A549 (cell line): ENCODE measurements around the gene QKI. TPM values are rescaled to one million over a fixed set of nuclear protein-coding genes. Genes with fewer than 3 reads are reported as not detected.

Source experiments
- ATAC-seq, 2 experiments: fragments of 200-7000 bp in 1 of 2; fragments of >200 bp in 1 of 2; cut with Nextera tagmentation in 1 of 2; cut with Tn5 transposase in 1 of 2; 3 replicates each; pipeline versions ENCODE4 v1.8.0 to v1.9.1; 2018 to 2020; ENCODE audit warnings: mild to moderate bottlenecking in 1 of 2, moderate library complexity in 1 of 2
- CTCF ChIA-PET: fragments of 300-600 bp; sonication (Branson Sonifier 250); formaldehyde crosslinking; extraction: SDS; loops from one replicate; lab custom pipeline; 2021; ENCODE audit warnings: antibody characterized with exemption, inconsistent platforms; lab: Yijun Ruan, JAX
- POLR2A ChIA-PET: fragments of 350-600 bp; formaldehyde crosslinking; extraction: SDS; loops from one replicate; lab custom pipeline; 2021; ENCODE audit warnings: antibody characterized with exemption, inconsistent platforms; lab: Yijun Ruan, JAX
- DNase-seq, 2 experiments: peaks; one replicate each; pipeline versions ENCODE4 v3.0.0 to v3.0.0-alpha.2; 2011 to 2016; ENCODE audit warnings: low read depth in 1 of 2, low spot score in 1 of 2
- FAIRE-seq: peaks from 2 replicates; lab custom pipeline; 2011; peaks lifted over from hg19 to GRCh38; lab: Jason Lieb, UNC
- H3K27ac ChIP-seq, 2 experiments: fragments of >200 bp; sonication (Bioruptor Twin); formaldehyde crosslinking; 3 replicates each; pipeline ENCODE4 v1.5.1; 2016 to 2017
- H3K4me1 ChIP-seq: fragments of >200 bp; sonication (Bioruptor Twin); formaldehyde crosslinking; 3 replicates; pipeline ENCODE4 v1.6.1; 2016
- H3K4me2 ChIP-seq: fragments of >200 bp; sonication (Bioruptor Twin); formaldehyde crosslinking; 3 replicates; pipeline ENCODE4 v1.6.1; 2016
- H3K4me3 ChIP-seq: fragments of >200 bp; sonication (Bioruptor Twin); formaldehyde crosslinking; 3 replicates; pipeline ENCODE4 v1.5.1; 2016
- H3K9me3 ChIP-seq: fragments of >200 bp; sonication (Bioruptor Twin); formaldehyde crosslinking; 3 replicates; pipeline ENCODE4 v1.6.1; 2016
- ATOH8 ChIP-seq: fragments of 250-450 bp; sonication (Bioruptor Pico); IDR thresholded peaks from 2 replicates; pipeline ENCODE4 v1.5.0; 2020; ENCODE audit warnings: low read depth, mild to moderate bottlenecking, moderate library complexity
- CBX2 ChIP-seq: fragments of 200-600 bp; sonication (generic); IDR thresholded peaks from 2 replicates; pipeline ENCODE4 v1.6.1; 2016; ENCODE audit warnings: low read depth, mild to moderate bottlenecking, borderline replicate concordance
- CEBPB ChIP-seq, 2 experiments: fragments of >200 bp in 1 of 2; sonication (Bioruptor Twin) in 1 of 2; formaldehyde crosslinking in 1 of 2; IDR thresholded peaks; 2 replicates each; pipeline ENCODE4 v1.6.1; 2012 to 2016
- CTCF ChIP-seq: fragments of >200 bp; sonication (Bioruptor Twin); formaldehyde crosslinking; IDR thresholded peaks from 3 replicates; pipeline ENCODE4 v1.5.1; 2016
- EHMT2 ChIP-seq: fragments of 200-600 bp; sonication (generic); IDR thresholded peaks from 2 replicates; pipeline ENCODE4 v1.6.1; 2016; ENCODE audit warnings: antibody characterized with exemption, low read depth, mild to moderate bottlenecking, moderate library complexity
- ESRRA ChIP-seq: fragments of 150-350 bp; IDR thresholded peaks from 2 replicates; pipeline ENCODE4 v1.6.1; 2014; ENCODE audit warnings: mild to moderate bottlenecking, low read length, borderline replicate concordance
- FOSB ChIP-seq: fragments of 250-450 bp; sonication (Bioruptor Pico); IDR thresholded peaks from 2 replicates; pipeline ENCODE4 v1.5.0; 2020; ENCODE audit warnings: mild to moderate bottlenecking, moderate library complexity
- FOXS1 ChIP-seq: fragments of 250-450 bp; sonication (Bioruptor Pico); IDR thresholded peaks from 2 replicates; pipeline ENCODE4 v1.5.0; 2020; ENCODE audit warnings: mild to moderate bottlenecking, moderate library complexity
- HES2 ChIP-seq: fragments of >200 bp; sonication (Bioruptor Twin); formaldehyde crosslinking; IDR thresholded peaks from 2 replicates; pipeline ENCODE4 v1.6.1; 2016
- HEYL ChIP-seq: fragments of 250-450 bp; sonication (Bioruptor Pico); IDR thresholded peaks from 2 replicates; pipeline ENCODE4 v1.8.0; 2021; ENCODE audit warnings: mild to moderate bottlenecking, moderate library complexity
- HOXA7 ChIP-seq: fragments of 250-450 bp; sonication (Bioruptor Pico); IDR thresholded peaks from 2 replicates; pipeline ENCODE4 v1.5.0; 2020; ENCODE audit warnings: mild to moderate bottlenecking, moderate library complexity
- HOXB13 ChIP-seq: fragments of 250-450 bp; sonication (Bioruptor Pico); IDR thresholded peaks from 2 replicates; pipeline ENCODE4 v1.5.0; 2020; ENCODE audit warnings: low read depth, mild to moderate bottlenecking, moderate library complexity
- JUNB ChIP-seq: fragments of >200 bp; sonication (Bioruptor Twin); formaldehyde crosslinking; IDR thresholded peaks from 2 replicates; pipeline ENCODE4 v1.6.1; 2016
- KDM5A ChIP-seq: fragments of 200-600 bp; sonication (generic); IDR thresholded peaks from 2 replicates; pipeline ENCODE4 v1.6.1; 2016; ENCODE audit warnings: antibody characterized with exemption, mild to moderate bottlenecking
- MYC ChIP-seq: IDR thresholded peaks from 2 replicates; pipeline ENCODE4 v1.6.1; 2012; ENCODE audit warnings: mild to moderate bottlenecking, inconsistent platforms, low read length, improper control_type of control experiment, borderline replicate concordance
- NFE2L2 ChIP-seq: fragments of 150-350 bp; conservative IDR thresholded peaks from 2 replicates; pipeline ENCODE4 v1.6.1; 2014; ENCODE audit warnings: low read length
- POLR2A ChIP-seq: IDR thresholded peaks from 2 replicates; pipeline ENCODE4 v1.6.1; 2012; ENCODE audit warnings: mild to moderate bottlenecking, low read length
- RARB ChIP-seq: fragments of 250-450 bp; sonication (Bioruptor Pico); IDR thresholded peaks from 2 replicates; pipeline ENCODE4 v1.8.0; 2021; ENCODE audit warnings: mild to moderate bottlenecking, moderate library complexity
- RCOR1 ChIP-seq: fragments of 150-350 bp; IDR thresholded peaks from 2 replicates; pipeline ENCODE4 v1.6.1; 2014; ENCODE audit warnings: antibody characterized with exemption, low read length, low read depth
- REST ChIP-seq: fragments of 200-600 bp; sonication (generic); IDR thresholded peaks from 2 replicates; pipeline ENCODE4 v1.6.1; 2016; ENCODE audit warnings: antibody characterized with exemption, mild to moderate bottlenecking, moderate library complexity
- RFX5 ChIP-seq: fragments of 450-650 bp; IDR thresholded peaks from 2 replicates; pipeline ENCODE4 v1.7.1; 2014; ENCODE audit warnings: antibody characterized with exemption, mild to moderate bottlenecking, moderate library complexity
- SMC3 ChIP-seq: fragments of >200 bp; sonication (Bioruptor Twin); formaldehyde crosslinking; IDR thresholded peaks from 3 replicates; pipeline ENCODE4 v1.6.1; 2018; ENCODE audit warnings: inconsistent platforms
- TP53 ChIP-seq: fragments of 250-450 bp; sonication (Bioruptor Pico); IDR thresholded peaks from 2 replicates; pipeline ENCODE4 v1.5.0; 2021; ENCODE audit warnings: mild to moderate bottlenecking, moderate library complexity
- WGBS: methylation state at CpG from one replicate; pipeline ENCODE4 v1.1.6; 2017; ENCODE audit errors: missing lambda C conversion rate; 5-methylcytosine and 5-hydroxymethylcytosine counted together
- polyA plus RNA-seq, 4 experiments: library from polyadenylated mRNA; depleted of rRNA in 3 of 4; stranded (reverse); fragments of >200 nt; fragmentation: RNase III in 1 of 4; extraction: RNeasy Plus Mini Kit Qiagen cat#74134 plus additional on column Dnase treatment in 1 of 4; gene quantifications; 2 replicates in 3 of 4; 3 replicates in 1 of 4; pipeline ENCODE4 v1.2.3, GENCODE V29; 2011 to 2017
- TF ChIP-seq, protein P1 (sequence below): IDR thresholded peaks from 2 replicates; pipeline ENCODE4 v1.6.1; 2012

Gene QKI
- polyA plus RNA-seq, 2 of the 4 experiments (the other 2 are of a cell fraction) = 71.9 to 98.2 TPM

DNA sequence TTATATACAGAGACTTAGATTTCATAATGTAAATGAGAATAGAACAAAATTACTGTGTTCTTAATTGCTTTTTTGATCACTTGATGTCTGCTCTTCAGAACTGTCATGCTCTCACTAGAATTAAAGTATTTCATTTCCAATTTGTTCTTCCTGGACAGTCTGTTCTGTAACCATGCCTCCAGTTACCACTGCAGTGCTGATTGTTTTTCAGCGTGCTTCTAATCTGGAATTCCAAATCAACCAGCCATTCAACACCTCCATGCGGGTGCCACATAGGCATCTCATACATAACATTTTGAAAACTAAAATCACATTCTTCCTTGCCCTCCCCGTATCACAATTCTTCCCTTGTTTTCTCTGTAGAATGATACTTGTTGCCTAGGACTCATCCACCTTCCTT lies 132.8 kb downstream of the QKI start:
- H3K4me1 ChIP-seq = no peaks in the 10 kb centered on the region
- 90% methylated on average over 3 of the region's 3 CpGs for WGBS
- no peak for DNase-seq
- no peak overlapping the region for H3K4me3 ChIP-seq
- FAIRE-seq = no peak
- ATAC-seq = no peak
- H3K4me2 ChIP-seq = no peak overlapping the region
- H3K9me3 ChIP-seq = no peaks in the 10 kb centered on the region
- ChIA-PET POLR2A (no interaction called here), CTCF (no interaction called here)
- H3K27ac ChIP-seq = no peak overlapping the region
- TF ChIP-seq MYC = no peak
- TF ChIP-seq EHMT2 = no peak
- no peak for TF ChIP-seq HES2
- no peak for TF ChIP-seq FOSB (CRISPR knock-in tag)
- no peak for TF ChIP-seq JUNB
- TF ChIP-seq HOXA7 (CRISPR knock-in tag) = no peak
- no peak for TF ChIP-seq KDM5A
- no peak for TF ChIP-seq ATOH8 (CRISPR knock-in tag)
- no peak for TF ChIP-seq RCOR1
- no peak for TF ChIP-seq REST
- TF ChIP-seq CEBPB (IDR thresholded peaks at IDR 0.05) = no peak

DNA sequence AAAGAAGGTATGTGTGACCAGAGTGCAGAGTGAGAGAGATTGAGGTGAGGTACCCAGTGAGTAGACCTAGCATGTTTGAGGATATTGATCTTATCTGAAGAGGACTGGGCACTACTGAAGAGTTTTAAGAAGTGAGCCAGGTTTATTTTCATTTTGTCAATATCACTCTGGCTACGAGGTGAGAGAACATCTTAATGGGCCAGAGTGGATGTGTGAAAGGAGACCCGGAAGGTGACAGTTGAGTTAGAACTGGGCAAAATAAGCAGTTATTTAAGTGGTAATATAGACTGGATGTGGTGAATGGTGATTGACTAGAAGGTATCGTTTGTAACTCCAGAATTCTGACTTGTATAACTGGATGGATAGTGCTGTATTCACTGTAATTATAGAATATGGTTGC lies 134.1 kb downstream of the QKI start:
- no peaks in the 10 kb centered on the region for H3K4me1 ChIP-seq
- ATAC-seq (no peak), FAIRE-seq (no peak), DNase-seq (no peak)
- H3K4me2 ChIP-seq = no peak overlapping the region
- no peaks in the 10 kb centered on the region for H3K9me3 ChIP-seq
- no peak overlapping the region for H3K4me3 ChIP-seq
- 97% methylated on average over 3 of the region's 3 CpGs for WGBS
- ChIA-PET CTCF (no interaction called here), POLR2A (no interaction called here)
- TF ChIP-seq HOXB13 (no peak), HEYL (CRISPR knock-in tag) (no peak), CTCF (no peak), RARB (CRISPR knock-in tag) (no peak), ESRRA (no peak), RCOR1 (no peak), TP53 (CRISPR knock-in tag) (no peak), FOXS1 (no peak), SMC3 (no peak), RFX5 (no peak), NFE2L2 (no peak), CBX2 (no peak), REST (no peak), CEBPB (IDR thresholded peaks at IDR 0.05) (no peak), POLR2A (no peak)
- TF ChIP-seq, protein P1, sequence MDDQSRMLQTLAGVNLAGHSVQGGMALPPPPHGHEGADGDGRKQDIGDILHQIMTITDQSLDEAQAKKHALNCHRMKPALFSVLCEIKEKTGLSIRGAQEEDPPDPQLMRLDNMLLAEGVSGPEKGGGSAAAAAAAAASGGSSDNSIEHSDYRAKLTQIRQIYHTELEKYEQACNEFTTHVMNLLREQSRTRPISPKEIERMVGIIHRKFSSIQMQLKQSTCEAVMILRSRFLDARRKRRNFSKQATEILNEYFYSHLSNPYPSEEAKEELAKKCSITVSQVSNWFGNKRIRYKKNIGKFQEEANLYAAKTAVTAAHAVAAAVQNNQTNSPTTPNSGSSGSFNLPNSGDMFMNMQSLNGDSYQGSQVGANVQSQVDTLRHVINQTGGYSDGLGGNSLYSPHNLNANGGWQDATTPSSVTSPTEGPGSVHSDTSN = no peak
- H3K27ac ChIP-seq = no peak overlapping the region
